H54 (cell line): ENCODE data around the gene TJP3.

ENCODE experiments used
- DNase-seq: peaks from one replicate; pipeline ENCODE4 v3.0.0; 2011; ENCODE audit warnings: low spot score, mixed read lengths; ENCODE audit not compliant: insufficient read length
- FAIRE-seq: peaks from 3 replicates; lab custom pipeline; 2011; peaks lifted over from hg19 to GRCh38; lab: Jason Lieb, UNC
- POLR2A ChIP-seq: IDR thresholded peaks from 2 replicates; pipeline ENCODE4 v1.6.1; 2011; ENCODE audit warnings: low read depth, mild to moderate bottlenecking, low read length

The TJP3 gene

DNA sequence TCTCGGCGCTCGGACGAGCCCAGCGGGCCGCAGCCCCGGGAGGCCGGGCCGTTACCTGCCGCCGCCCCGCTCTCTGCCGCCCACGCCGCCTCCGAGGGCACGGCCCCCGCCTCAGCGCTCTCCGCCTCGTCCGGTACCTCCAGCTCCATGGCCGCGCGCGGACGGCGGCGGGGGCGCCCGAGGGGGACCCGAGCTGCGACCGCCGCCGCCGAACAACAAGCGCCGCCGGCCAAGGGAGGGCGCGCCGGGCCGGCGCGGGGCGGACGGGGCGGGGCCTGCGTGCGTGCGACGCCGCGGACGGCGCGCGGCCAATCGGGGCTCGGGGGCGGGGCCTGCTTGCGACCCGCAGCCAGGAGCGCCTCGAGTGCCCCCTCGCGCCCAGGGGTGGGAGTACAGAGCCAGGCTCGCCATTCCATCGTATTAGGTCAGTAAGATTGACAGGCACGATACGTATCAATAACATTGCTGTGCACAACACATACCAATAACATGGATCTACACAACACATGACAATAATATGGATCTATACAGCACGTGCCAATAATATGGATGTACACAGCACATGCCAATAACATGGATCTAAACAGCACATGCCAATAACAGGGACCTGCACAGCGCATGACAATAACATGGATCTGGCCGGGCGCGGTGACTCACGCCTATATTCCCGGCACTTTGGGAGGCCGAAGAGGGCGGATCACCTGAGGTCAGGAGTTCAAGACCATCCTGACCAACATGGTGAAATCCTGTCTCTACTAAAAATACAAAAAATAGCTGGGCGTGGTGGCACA is 7.7 kb upstream of the TJP3 start, which contains the start of gene PIP5K1C:
TSS of gene PIP5K1C (minus strand) at position 227 of the 791 bp plus-strand sequence. CDS start at position 149, 78 bp downstream.
- peak; percentile 60 for TF ChIP-seq POLR2A
- DNase-seq (peak; percentile 89), FAIRE-seq (no peak)

DNA sequence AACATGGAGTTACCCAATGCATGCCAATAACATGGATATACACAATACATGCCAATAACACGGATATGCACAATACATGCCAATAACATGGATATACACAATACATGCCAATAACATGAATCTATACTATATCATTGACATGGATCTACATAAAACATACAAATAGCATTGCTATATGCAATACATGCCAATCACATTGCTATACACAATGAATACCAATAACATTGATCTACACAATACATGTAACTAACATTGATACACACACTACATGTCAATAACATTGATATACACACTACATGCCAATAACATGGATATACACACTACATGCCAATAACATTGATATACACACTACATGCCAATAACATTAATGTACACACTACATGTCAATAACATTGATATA is 7.0 kb upstream of the TJP3 start:
- FAIRE-seq (no peak), DNase-seq (no peak)
- TF ChIP-seq POLR2A = no peak

DNA sequence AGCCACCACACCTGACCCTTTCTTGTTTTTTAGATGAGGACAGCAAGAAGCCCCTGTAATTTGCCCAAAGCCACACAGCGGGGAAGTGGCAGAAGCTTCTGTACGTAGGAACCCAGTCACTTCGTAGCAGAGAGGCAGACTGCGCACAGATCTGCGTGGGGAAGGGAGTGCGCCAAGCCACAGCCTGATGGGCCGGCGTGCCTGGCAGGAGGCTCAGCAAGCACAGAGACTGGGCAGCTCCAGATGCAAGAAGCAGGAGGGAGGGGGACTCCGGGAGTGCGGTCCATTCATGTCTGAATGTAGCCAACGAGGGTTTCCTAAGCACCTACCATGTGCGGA is 347 bp upstream of the TJP3 start:
- TF ChIP-seq POLR2A = no peak
- DNase-seq (no peak), FAIRE-seq (no peak)

DNA sequence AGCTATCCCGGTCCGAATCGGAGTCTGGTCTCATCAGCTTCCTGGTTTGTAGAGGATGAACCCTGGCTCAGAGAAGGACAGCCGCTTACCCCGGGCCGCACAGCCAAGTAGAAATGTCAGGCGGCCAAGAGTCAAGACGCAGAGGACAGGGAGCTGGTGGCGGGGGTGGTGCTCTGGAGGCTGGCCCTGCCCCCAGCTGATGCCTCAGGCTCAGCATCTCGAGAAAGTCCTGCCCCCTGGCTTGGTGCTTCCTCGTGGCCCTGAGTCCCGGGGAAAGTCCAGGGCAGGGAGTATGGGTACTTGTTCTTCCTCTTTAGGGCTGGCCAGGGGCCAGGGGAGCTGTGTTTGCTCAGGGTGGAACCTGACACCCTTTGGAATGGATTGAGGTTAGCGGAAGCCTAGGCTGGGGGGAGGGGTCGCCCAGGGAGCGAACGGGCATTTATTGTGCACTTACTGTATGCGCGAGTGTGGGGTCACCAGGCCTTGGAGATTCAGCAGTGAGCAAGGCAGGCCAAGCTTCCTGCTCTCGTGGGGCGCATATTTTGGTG is 2.2 kb downstream of the TJP3 start:
- FAIRE-seq = no peak
- no peak for DNase-seq
- TF ChIP-seq POLR2A = no peak

DNA sequence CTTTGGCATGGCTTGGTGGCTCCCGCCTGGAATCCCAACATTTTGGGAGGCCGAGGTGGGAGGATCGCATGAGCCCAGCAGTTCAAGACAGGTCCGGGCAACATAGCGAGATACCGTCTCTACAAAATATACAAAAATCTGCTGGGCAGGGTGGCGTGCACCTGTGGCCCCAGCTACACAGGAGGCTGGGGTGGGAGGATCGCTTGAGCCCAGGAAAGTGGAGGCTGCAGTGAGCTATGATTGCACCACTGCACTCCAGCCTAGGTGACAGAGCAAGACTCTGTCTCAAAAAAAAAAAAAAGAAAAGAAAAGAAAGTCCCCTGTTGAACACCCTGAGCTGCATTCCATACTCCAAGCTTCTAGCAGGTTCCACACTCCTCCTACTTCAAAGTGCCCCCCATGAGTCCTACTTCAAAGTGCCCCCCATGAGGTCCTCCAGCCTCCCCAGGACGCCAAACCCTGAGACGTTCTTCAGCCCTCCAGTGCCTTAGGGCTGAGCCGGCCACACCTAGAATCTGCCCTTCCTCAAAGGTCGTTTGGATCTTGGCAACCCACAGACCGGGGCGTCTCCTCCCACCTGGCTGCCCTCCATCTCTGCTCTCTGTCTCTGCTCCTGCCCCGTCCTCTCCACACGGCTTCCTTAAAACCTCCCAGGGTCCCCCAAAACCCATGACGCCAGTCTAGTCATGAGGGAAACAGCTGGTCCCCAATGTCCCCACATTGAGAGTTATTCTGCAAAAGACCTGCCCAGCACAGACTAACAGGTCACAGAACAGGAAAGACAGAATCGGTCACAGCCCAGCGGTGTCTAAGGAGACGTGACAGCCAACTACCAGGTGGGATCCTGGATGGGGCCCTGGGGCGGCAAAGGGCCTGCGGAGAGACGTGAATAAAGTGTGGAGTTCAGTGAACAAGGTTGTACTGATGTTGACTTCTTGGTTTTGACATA is 4.8 kb downstream of the TJP3 start:
- no peak for DNase-seq
- no peak for TF ChIP-seq POLR2A
- FAIRE-seq = no peak

DNA sequence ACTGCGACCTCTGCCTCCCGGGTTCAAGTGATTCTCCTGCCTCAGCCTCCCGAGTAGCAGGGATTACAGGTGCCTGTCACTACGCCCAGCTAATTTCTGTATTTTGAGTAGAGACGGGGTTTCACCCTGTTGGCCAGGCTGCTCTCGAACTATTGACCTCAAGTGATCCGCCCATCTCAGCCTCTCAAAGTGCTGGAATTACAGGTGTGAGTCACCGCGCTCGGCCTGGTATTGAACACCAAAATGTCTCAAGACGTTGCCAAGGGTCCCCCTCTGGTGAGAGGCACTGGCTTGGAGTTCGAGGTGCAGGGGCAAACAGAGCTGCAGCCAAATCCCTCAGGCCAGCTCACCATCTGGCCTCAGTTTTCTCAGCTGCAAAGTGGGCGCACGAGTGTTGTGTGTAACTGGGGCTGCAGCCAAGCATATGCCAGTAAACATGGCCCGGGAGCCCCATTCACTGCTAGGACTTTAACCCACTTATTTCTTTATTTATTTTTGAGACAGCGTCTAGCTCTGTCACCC is 8.0 kb downstream of the TJP3 start:
- no peak for FAIRE-seq
- no peak for TF ChIP-seq POLR2A
- no peak for DNase-seq

DNA sequence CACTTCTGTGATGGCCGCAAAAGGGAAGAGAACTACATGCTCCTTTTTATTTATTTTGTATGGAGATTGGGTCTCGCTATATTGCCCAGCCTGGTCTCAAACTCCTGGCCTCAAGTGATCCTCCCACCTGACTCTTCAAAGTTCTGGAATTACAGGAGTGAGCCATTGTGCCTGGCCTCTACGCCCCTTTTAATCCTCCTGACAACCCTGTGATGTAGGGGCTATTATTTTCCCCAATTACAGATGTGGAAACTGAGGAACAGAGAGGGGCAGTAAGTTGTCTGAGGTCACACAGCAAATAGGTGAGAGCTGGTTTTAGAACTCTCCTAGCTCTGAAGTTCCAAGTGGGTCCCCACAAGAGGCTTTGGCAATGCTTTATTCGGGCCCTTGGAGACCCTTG is 11.7 kb downstream of the TJP3 start:
- FAIRE-seq (no peak), DNase-seq (no peak)
- TF ChIP-seq POLR2A = no peak

DNA sequence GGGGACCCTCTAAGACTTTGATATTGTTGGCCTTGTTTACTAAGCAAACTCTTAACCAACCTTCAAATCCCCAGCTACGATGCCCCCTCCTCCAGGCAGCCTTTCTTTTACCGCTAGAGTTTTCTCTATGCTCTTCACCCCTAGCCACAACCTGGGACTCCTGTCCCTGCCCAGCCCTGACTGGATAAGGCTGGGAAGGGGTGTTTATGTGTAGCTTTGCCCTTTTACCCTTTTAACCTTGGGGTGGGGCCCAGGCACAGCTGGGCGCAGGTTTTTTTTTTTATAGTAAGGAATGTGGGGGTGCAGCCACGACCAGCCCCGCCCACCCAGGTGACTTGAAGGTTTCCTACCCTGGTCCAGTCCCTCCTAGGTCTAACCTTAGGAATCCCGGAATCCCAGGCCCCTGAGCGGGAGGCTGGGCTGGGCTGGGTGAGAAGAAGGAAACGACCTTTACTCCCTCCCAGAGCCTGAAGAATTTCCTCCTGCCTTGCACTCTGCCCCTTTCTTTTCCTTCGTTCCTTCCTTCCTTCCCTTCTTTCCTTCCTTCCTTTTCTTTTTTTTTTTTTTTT is 12.2 kb downstream of the TJP3 start:
- no peak for FAIRE-seq
- TF ChIP-seq POLR2A = no peak
- no peak for DNase-seq

DNA sequence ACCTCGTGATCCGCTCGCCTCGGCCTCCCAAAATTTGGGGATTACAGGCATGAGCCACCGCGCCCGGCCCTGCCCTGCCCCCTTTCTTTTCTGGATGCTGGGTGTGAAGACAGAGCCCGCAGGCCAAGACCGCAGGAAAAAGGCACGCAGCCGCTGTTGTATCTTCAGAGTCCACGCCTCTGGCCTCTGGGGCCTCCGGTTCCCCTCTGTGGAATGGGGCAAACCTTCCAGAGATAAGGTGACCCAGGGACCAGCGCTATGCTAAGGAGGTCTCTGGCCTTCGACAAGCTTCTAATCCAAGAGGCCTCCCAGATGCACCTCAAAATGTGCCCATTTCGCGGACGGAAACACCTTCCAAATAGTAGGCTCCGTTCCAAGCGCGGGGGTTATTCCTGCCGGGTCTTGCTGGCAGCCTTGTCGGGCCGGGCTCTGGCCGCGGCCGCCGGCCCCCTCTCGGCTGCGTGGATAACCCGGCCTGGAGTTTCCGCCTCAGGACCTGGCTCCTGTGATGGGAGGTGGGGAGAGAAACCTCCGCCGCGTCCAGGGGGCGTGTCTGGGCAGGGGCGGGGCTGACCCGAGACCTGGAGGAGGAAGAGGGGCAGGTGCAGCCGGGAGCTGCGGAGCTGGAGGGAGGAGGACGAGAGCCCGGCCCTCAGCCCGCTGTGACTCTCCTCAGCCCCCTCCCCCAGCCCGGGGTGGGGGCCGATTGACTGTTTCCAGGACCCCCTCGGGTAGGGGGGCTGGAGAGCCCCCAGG is 13.1 kb downstream of the TJP3 start:
- no peak for TF ChIP-seq POLR2A
- FAIRE-seq (no peak), DNase-seq (peak; percentile 83)

DNA sequence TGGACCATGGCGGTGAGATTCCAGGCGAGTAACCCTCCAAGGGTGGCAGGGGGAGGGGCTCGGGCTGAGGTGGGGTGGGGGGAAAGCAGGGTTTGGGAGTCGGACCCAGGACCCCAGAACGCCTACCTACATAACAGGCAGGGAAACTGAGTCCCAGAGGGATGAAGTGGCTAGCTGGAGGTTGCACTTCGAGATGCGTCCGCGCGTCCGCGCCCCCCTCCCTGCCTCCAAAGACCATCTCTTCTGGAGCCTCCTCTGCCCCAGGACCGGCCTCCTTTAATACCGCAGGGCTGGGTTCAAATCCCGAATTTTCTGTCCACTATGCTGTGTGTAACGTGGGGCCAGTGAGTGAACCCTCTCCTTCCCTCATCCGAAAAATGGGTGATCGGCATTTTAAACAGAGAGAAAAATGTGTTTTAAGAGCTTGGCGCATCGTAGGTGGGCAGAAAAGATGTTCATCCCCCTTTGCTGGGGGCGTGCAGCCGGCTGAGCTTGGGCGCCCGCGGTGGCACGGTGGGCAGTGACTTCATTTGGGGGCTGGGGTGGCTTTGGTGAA is 13.8 kb downstream of the TJP3 start:
- FAIRE-seq = no peak
- no peak for DNase-seq

DNA sequence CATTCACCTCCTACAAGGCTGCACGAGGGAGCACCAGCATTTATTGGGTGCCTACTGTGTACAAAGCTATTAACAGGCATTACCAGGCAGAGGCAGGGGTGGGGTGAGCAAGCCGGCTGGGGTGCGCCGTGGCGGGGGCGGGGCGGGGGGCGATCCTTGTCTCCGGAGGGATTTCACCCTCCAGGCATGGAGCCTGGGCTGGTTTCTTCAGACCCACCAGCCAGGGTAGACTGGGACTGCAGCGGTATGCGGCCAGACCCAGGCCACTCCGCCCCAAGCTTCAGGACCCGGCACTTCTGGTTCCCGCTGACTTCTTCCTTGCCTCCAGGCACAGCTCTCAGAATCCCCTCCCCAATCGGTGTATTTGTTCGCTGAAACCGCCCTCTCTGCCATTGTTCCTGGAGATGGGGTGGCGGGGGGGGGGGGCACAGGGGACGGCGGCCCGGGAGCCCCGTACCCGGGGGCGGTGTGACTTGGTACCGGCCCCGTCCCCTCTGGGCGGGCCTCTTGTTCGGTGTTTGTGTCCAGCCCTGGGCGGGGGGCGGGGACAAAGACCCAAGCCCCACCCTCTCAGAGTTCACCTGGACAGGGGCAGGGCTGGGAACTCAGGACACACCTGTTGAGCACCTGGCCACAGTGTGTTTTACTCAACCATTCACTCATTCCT is 14.4 kb downstream of the TJP3 start:
- TF ChIP-seq POLR2A = no peak
- DNase-seq (no peak), FAIRE-seq (no peak)

More for the DNA sequence above, 13.8 kb downstream of the TJP3 start:
- no peak for TF ChIP-seq POLR2A

DNA sequence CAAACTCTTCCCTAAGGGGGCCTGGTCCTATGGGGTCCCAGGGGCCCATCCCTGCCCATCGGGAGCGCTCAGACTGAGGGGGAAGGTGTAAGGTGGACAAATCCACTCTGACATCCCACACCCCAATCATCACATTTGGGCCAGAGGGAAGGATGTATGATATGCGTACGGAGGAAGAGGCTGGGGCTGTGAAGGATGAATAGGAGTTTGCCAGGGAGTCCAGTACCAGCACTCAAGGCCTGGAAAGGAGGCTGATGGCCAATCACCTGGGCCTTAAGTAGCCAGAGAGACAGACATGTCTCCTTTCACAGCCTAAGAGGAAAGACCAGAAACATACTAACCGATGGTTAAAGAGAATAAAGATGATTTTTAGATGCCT is 14.9 kb downstream of the TJP3 start:
- TF ChIP-seq POLR2A = no peak
- no peak for FAIRE-seq
- no peak for DNase-seq
